H1 (cell line): ENCODE results near the gene ABCC10. TPM values are rescaled to one million over a fixed set of nuclear protein-coding genes. Genes with fewer than 3 reads are reported as not detected.

Experiments used
- CTCF ChIA-PET: fragments of 300-600 bp; sonication (Branson Sonifier 250); formaldehyde crosslinking; loops from one replicate; lab custom pipeline; 2021; ENCODE audit not compliant: partially characterized antibody; lab: Charles Lee
- POLR2A ChIA-PET: fragments of 300-600 bp; sonication (Branson Sonifier 250); formaldehyde crosslinking; loops from one replicate; lab custom pipeline; 2021; ENCODE audit warnings: inconsistent platforms; ENCODE audit not compliant: partially characterized antibody; lab: Charles Lee
- DNase-seq, 2 experiments: peaks; one replicate each; pipeline versions ENCODE4 v3.0.0 to v3.0.0-alpha.2; 2010 to 2022; ENCODE audit warnings: low spot score in 2 of 2, low read depth in 1 of 2, mixed read lengths in 1 of 2
- FAIRE-seq: peaks from 2 replicates; lab custom pipeline; 2011; peaks lifted over from hg19 to GRCh38; lab: Jason Lieb, UNC
- H2AFZ ChIP-seq: 2 replicates; pipeline ENCODE4 v1.8.1; 2012; ENCODE audit warnings: low read length, inconsistent platforms
- H2AK5ac ChIP-seq: 2 replicates; pipeline ENCODE4 v1.6.1; 2013; ENCODE audit warnings: low read depth, low read length
- H2BK120ac ChIP-seq: replicated peaks from 2 replicates; pipeline ENCODE3; 2013; ENCODE audit warnings: low read depth, low read length, inconsistent platforms
- H2BK12ac ChIP-seq: 2 replicates; pipeline ENCODE4 v1.6.1; 2013; ENCODE audit warnings: low read depth, low read length
- H2BK15ac ChIP-seq: 2 replicates; pipeline ENCODE4 v1.6.1; 2013; ENCODE audit warnings: low read length
- H2BK20ac ChIP-seq: 2 replicates; pipeline ENCODE4 v1.6.1; 2013; ENCODE audit warnings: low read length
- H2BK5ac ChIP-seq: 2 replicates; pipeline ENCODE4 v1.6.1; 2013; ENCODE audit warnings: low read depth, low read length
- H3K14ac ChIP-seq: 2 replicates; pipeline ENCODE4 v1.6.1; 2013; ENCODE audit warnings: inconsistent platforms; ENCODE audit not compliant: insufficient read length
- H3K18ac ChIP-seq: 2 replicates; pipeline ENCODE4 v1.6.1; 2013; ENCODE audit warnings: low read length; ENCODE audit errors: extremely low read depth
- H3K23ac ChIP-seq: 2 replicates; pipeline ENCODE4 v1.6.1; 2013; ENCODE audit warnings: inconsistent platforms; ENCODE audit not compliant: insufficient read length
- H3K23me2 ChIP-seq: 2 replicates; pipeline ENCODE4 v1.6.1; 2013; ENCODE audit warnings: low read depth, low read length
- H3K27ac ChIP-seq: 2 replicates; pipeline ENCODE4 v1.6.1; 2011; ENCODE audit warnings: low read depth, low read length, inconsistent platforms
- H3K27me3 ChIP-seq, 4 experiments: replicated peaks in 1 of 4; 1 replicate in 1 of 4; 2 replicates in 3 of 4; pipeline versions ENCODE4 v1.6.1 to v1.8.1; 2011 to 2013; ENCODE audit warnings: low read length in 3 of 4, mild to moderate bottlenecking in 3 of 4, inconsistent platforms in 2 of 4, mixed read lengths in 2 of 4, moderate library complexity in 1 of 4; ENCODE audit not compliant: control insufficient read depth in 3 of 4, insufficient read depth in 3 of 4; ENCODE audit errors: extremely low read depth in 1 of 4
- H3K36me3 ChIP-seq, 4 experiments: 2 replicates each; pipeline versions ENCODE4 v1.6.1 to v1.8.1; 2011 to 2013; ENCODE audit warnings: mild to moderate bottlenecking in 4 of 4, low read length in 3 of 4, moderate library complexity in 2 of 4, control low read depth in 1 of 4, inconsistent platforms in 1 of 4; ENCODE audit not compliant: insufficient read depth in 4 of 4, control insufficient read depth in 2 of 4
- H3K4ac ChIP-seq: replicated peaks from 2 replicates; pipeline ENCODE3; 2013; ENCODE audit warnings: low read length, low read depth, mixed read lengths, inconsistent platforms; ENCODE audit not compliant: insufficient read length
- H3K4me1 ChIP-seq, 4 experiments: replicated peaks in 1 of 4; 1 replicate in 1 of 4; 2 replicates in 3 of 4; pipeline versions ENCODE4 v1.6.1 to v1.8.1; 2011 to 2013; ENCODE audit warnings: low read length in 3 of 4, inconsistent platforms in 2 of 4, mixed read lengths in 1 of 4; ENCODE audit not compliant: insufficient read depth in 4 of 4, control insufficient read depth in 3 of 4
- H3K4me2 ChIP-seq, 2 experiments: 2 replicates each; pipeline versions ENCODE4 v1.6.1 to v1.8.1; 2011 to 2013; ENCODE audit warnings: low read depth in 2 of 2, low read length in 2 of 2, control low read depth in 1 of 2, inconsistent platforms in 1 of 2, mild to moderate bottlenecking in 1 of 2; ENCODE audit not compliant: insufficient read depth in 1 of 2
- H3K4me3 ChIP-seq, 4 experiments: fragments of 200-600, 300-600 bp in 1 of 4; sonication (generic), shearing (Covaris generic), sonication (Bioruptor Twin) in 1 of 4; 2 replicates each; pipeline versions ENCODE4 v1.5.1 to v1.8.1; 2011 to 2016; ENCODE audit warnings: low read length in 4 of 4, low read depth in 3 of 4, control low read depth in 2 of 4, inconsistent platforms in 2 of 4, mild to moderate bottlenecking in 2 of 4, mixed read lengths in 1 of 4, moderate library complexity in 1 of 4; ENCODE audit not compliant: insufficient read depth in 2 of 4; ENCODE audit errors: extremely low read depth in 1 of 4
- H3K56ac ChIP-seq: replicated peaks from 2 replicates; pipeline ENCODE3; 2013; ENCODE audit warnings: low read depth, mild to moderate bottlenecking, mixed read lengths, low read length, inconsistent platforms; ENCODE audit not compliant: insufficient read length
- H3K79me1 ChIP-seq: 2 replicates; pipeline ENCODE4 v1.6.1; 2013; ENCODE audit warnings: low read depth, low read length, control low read depth
- H3K79me2 ChIP-seq, 2 experiments: 2 replicates each; pipeline versions ENCODE4 v1.6.1 to v1.8.1; 2012 to 2013; ENCODE audit warnings: low read length in 2 of 2, mild to moderate bottlenecking in 2 of 2, inconsistent platforms in 1 of 2; ENCODE audit not compliant: insufficient read depth in 2 of 2, control insufficient read depth in 1 of 2
- H3K9ac ChIP-seq, 4 experiments: replicated peaks in 1 of 4; 1 replicate in 1 of 4; 2 replicates in 3 of 4; pipeline versions ENCODE4 v1.6.1 to v1.8.1; 2011 to 2013; ENCODE audit warnings: low read depth in 3 of 4, low read length in 3 of 4, control low read depth in 2 of 4, mild to moderate bottlenecking in 2 of 4, moderate library complexity in 2 of 4, inconsistent platforms in 1 of 4; ENCODE audit errors: extremely low read depth in 1 of 4
- H3K9me3 ChIP-seq, 2 experiments: 2 replicates each; pipeline versions ENCODE4 v1.6.1 to v1.8.1; 2012 to 2013; ENCODE audit warnings: mild to moderate bottlenecking in 2 of 2, moderate library complexity in 2 of 2, control low read depth in 1 of 2, inconsistent platforms in 1 of 2, low read depth in 1 of 2, low read length in 1 of 2, mixed read lengths in 1 of 2; ENCODE audit not compliant: insufficient read depth in 2 of 2
- H4K20me1 ChIP-seq, 2 experiments: replicated peaks in 1 of 2; 2 replicates each; pipeline versions ENCODE3 to v1.8.1; 2011 to 2013; ENCODE audit warnings: inconsistent platforms in 2 of 2, low read length in 2 of 2, mild to moderate bottlenecking in 1 of 2; ENCODE audit not compliant: insufficient read depth in 2 of 2, control insufficient read depth in 1 of 2
- H4K5ac ChIP-seq: 2 replicates; pipeline ENCODE4 v1.6.1; 2013; ENCODE audit warnings: low read length, low read depth, mixed read lengths, inconsistent platforms; ENCODE audit not compliant: insufficient read length
- H4K8ac ChIP-seq: 2 replicates; pipeline ENCODE4 v1.8.0; 2013; ENCODE audit warnings: mild to moderate bottlenecking, moderate library complexity, low read length, inconsistent platforms; ENCODE audit not compliant: insufficient read depth; ENCODE audit errors: extremely low read depth
- H4K91ac ChIP-seq: replicated peaks from 2 replicates; pipeline ENCODE3; 2013; ENCODE audit warnings: low read length, mixed read lengths, inconsistent platforms; ENCODE audit not compliant: insufficient read length
- ATF3 ChIP-seq: IDR thresholded peaks from 2 replicates; pipeline ENCODE4 v1.6.1; 2011; ENCODE audit warnings: low read depth, mild to moderate bottlenecking, low read length; ENCODE audit not compliant: insufficient read depth
- CBX8 ChIP-seq: fragments of 300-800, 300-1000 bp; sonication (generic); IDR thresholded peaks from 2 replicates; pipeline ENCODE4 v1.7.1; 2016; ENCODE audit warnings: low read depth, low read length, borderline replicate concordance
- CHD2 ChIP-seq: IDR thresholded peaks from 2 replicates; pipeline ENCODE4 v1.6.1; 2012; ENCODE audit warnings: low read length, improper control_type of control experiment
- PHF8 ChIP-seq: fragments of 200-600 bp; sonication (generic); conservative IDR thresholded peaks from 2 replicates; pipeline ENCODE4 v1.7.1; 2012; ENCODE audit warnings: low read depth, mild to moderate bottlenecking, inconsistent platforms, low read length, moderate library complexity
- RFX5 ChIP-seq: IDR thresholded peaks from 2 replicates; pipeline ENCODE4 v1.6.1; 2011; ENCODE audit warnings: low read depth, low read length, improper control_type of control experiment, borderline replicate concordance
- SAP30 ChIP-seq: fragments of 300-600 bp; sonication (generic); IDR thresholded peaks from 2 replicates; pipeline ENCODE4 v1.7.1; 2012; ENCODE audit warnings: low read length, moderate library complexity, mild to moderate bottlenecking, inconsistent platforms; ENCODE audit not compliant: insufficient read depth, insufficient replicate concordance
- SP1 ChIP-seq: IDR thresholded peaks from 2 replicates; pipeline ENCODE4 v1.6.1; 2011; ENCODE audit warnings: low read depth, low read length
- TCF12 ChIP-seq: IDR thresholded peaks from 2 replicates; pipeline ENCODE4 v1.6.1; 2011; ENCODE audit warnings: low read depth, mild to moderate bottlenecking, low read length
- WGBS, 2 experiments: shearing (Covaris generic) in 1 of 2; methylation state at CpG; one replicate each; pipeline versions ENCODE4 v1.1.6 to v1.1.7; 2013 to 2015; ENCODE audit warnings: low lambda C conversion rate in 2 of 2, mixed read lengths in 2 of 2, inconsistent platforms in 1 of 2, low coverage in 1 of 2, missing lambda C conversion rate in 1 of 2; ENCODE audit not compliant: insufficient replicate concordance in 2 of 2, insufficient coverage in 1 of 2, insufficient read length in 1 of 2; ENCODE audit errors: extremely low coverage in 1 of 2, missing lambda C conversion rate in 1 of 2; 5-methylcytosine and 5-hydroxymethylcytosine counted together
- polyA plus RNA-seq, 7 experiments: library from polyadenylated mRNA; depleted of rRNA in 3 of 7; stranded (reverse) in 5 of 7; unstranded in 2 of 7; fragments of >200 nt in 5 of 7; fragments of 200-250 nt in 2 of 7; gene quantifications; 1 replicate in 5 of 7; 2 replicates in 1 of 7; 4 replicates in 1 of 7; pipeline versions ENCODE4 v1.2.1 to v1.2.3, GENCODE V29; 2011 to 2013; ENCODE audit warnings: missing spikeins in 2 of 7, mixed read lengths in 2 of 7
- total RNA-seq: library from RNA; stranded (reverse); fragmentation: NEBNext Ultra II Directional; extraction: Animal tissue kit (Norgen Biotek cat#: 25700); gene quantifications from 2 replicates; pipeline ENCODE4 v1.2.1, GENCODE V29; 2021
- TF ChIP-seq, protein P1 (sequence below): IDR thresholded peaks from 2 replicates; pipeline ENCODE4 v1.6.1; 2011; ENCODE audit warnings: low read length, improper control_type of control experiment
- TF ChIP-seq, protein P2 (sequence below): IDR thresholded peaks from 2 replicates; pipeline ENCODE4 v1.6.1; 2012; ENCODE audit warnings: low read length, inconsistent platforms

The ABCC10 gene
- total and polyA plus RNA-seq, 2 of the 8 experiments (the other 6 are each of a cell fraction or from before 2014, with no cell fraction given), result 15.5 to 24.6 TPM

- H2BK5ac ChIP-seq, result no peak overlapping the region
- no peaks in the 10 kb centered on the region for H3K4me1 ChIP-seq
- peaks cover 0 to 5% of the 10 kb centered on the region in 2 experiments for H4K20me1 ChIP-seq
- ChIA-PET CTCF (interaction anchor here (3.5 to 21.2 kb wide), 3 partner anchors 12 to 61 kb away, joined by 16 to 495 read pairs (median 21); partner anchors contain the start of gene LRRC73), POLR2A (interaction anchor here (1.2 kb wide), 1 partner anchor 10 kb away, joined by 4 read pairs; no protein-coding TSS in a partner anchor)
- H2BK12ac ChIP-seq, result no peak overlapping the region
- no peak overlapping the region for H3K23ac ChIP-seq
- H4K8ac ChIP-seq, result no peak overlapping the region
- no peaks in the 10 kb centered on the region for H3K79me1 ChIP-seq
- no peak overlapping the region for H2BK120ac ChIP-seq
- DNase-seq (no peak), FAIRE-seq (no peak)
- no peak overlapping the region for H2AK5ac ChIP-seq
- no peak overlapping the region for H3K4me3 ChIP-seq
- no peaks in the 10 kb centered on the region for H3K23me2 ChIP-seq
- no peak overlapping the region for H3K56ac ChIP-seq
- no peaks in the 10 kb centered on the region for H3K27me3 ChIP-seq
- H3K27ac ChIP-seq, result no peak overlapping the region
- H3K36me3 ChIP-seq, result peaks cover 0 to 33% (median 10%) of the 10 kb centered on the region in 4 experiments; a peak in 6 of 8 replicates
- no peak overlapping the region for H4K5ac ChIP-seq
- no peaks in the 10 kb centered on the region for H3K79me2 ChIP-seq
- H2BK20ac ChIP-seq, result no peak overlapping the region
- no peak overlapping the region for H3K9ac ChIP-seq
- H3K9me3 ChIP-seq, result no peaks in the 10 kb centered on the region
- no peak overlapping the region for H3K4ac ChIP-seq
- 95% methylated on average over 15 of the region's 16 CpGs; no CpG with 5 or more reads in 1 of the 2 experiments for WGBS, 2 experiments
- H3K18ac ChIP-seq, result no peak overlapping the region
- TF ChIP-seq ATF3, result no peak
- TF ChIP-seq SAP30, result no peak
- TF ChIP-seq, protein P1, sequence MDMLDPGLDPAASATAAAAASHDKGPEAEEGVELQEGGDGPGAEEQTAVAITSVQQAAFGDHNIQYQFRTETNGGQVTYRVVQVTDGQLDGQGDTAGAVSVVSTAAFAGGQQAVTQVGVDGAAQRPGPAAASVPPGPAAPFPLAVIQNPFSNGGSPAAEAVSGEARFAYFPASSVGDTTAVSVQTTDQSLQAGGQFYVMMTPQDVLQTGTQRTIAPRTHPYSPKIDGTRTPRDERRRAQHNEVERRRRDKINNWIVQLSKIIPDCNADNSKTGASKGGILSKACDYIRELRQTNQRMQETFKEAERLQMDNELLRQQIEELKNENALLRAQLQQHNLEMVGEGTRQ, result no peak
- no peak for TF ChIP-seq RFX5
- TF ChIP-seq SP1, result no peak
- no peak for TF ChIP-seq CBX8
- TF ChIP-seq TCF12, result no peak
- TF ChIP-seq, protein P2, sequence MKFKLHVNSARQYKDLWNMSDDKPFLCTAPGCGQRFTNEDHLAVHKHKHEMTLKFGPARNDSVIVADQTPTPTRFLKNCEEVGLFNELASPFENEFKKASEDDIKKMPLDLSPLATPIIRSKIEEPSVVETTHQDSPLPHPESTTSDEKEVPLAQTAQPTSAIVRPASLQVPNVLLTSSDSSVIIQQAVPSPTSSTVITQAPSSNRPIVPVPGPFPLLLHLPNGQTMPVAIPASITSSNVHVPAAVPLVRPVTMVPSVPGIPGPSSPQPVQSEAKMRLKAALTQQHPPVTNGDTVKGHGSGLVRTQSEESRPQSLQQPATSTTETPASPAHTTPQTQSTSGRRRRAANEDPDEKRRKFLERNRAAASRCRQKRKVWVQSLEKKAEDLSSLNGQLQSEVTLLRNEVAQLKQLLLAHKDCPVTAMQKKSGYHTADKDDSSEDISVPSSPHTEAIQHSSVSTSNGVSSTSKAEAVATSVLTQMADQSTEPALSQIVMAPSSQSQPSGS, result no peak
- no peak for TF ChIP-seq PHF8
- TF ChIP-seq CHD2, result no peak
- H2BK15ac ChIP-seq, result no peak overlapping the region
- H3K4me2 ChIP-seq, result no peak overlapping the region
- H3K14ac ChIP-seq, result no peak overlapping the region
- H4K91ac ChIP-seq, result no peak overlapping the region
- no peak overlapping the region for H2AFZ ChIP-seq
These were observed 18.2 kb downstream of the ABCC10 start for GRCh38 chr6:43445576-43445975.
